ENCODE results near the gene SVOPL.
"Not testable (repeated sequence)": the region's sequence is repeated elsewhere in the genome, so short reads cannot be mapped to it uniquely, and the experiment has no call there.

Gene SVOPL

DNA sequence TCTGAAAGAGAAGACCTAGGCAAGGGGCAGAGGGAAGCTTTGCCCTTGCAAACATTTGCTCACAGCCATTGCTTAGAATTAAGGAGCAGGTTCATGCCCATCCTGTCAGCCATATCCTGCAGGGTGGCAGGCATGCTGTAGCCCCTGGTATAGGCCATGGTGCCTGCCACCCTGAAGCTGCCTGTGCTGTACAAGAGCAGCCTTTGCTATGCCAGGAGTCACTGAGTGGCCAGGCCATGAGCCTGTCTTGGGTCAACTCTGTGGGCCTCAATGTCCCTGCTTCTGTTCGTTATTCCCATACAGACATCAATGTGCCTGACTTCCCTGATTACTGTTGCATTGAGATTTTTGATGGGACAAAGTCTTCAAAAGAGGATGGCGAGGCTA lies 368 bp upstream of the SVOPL start:
- no peak for DNase-seq (ENCODE audit: low spot score)

- no peak for DNase-seq (ENCODE audit: low spot score)
Observed at GRCh38 chr7:138699661-138700060, 1.5 kb downstream of the SVOPL start.

- no peak for DNase-seq (ENCODE audit: low spot score)
Observed at GRCh38 chr7:138698281-138698680, 2.9 kb downstream of the SVOPL start.

GRCh38 chr7:138697535-138698182 lies 3.5 kb downstream of the SVOPL start:
- DNase-seq (ENCODE audit: low spot score) = no peak

GRCh38 chr7:138695776-138696175 lies 5.4 kb downstream of the SVOPL start:
- not testable (repeated sequence) for DNase-seq (ENCODE audit: low spot score)

GRCh38 chr7:138695106-138695505 lies 6.1 kb downstream of the SVOPL start:
- no peak for DNase-seq (ENCODE audit: low spot score)

GRCh38 chr7:138691178-138691577 lies 10.0 kb downstream of the SVOPL start:
- no peak for DNase-seq (ENCODE audit: low spot score)

GRCh38 chr7:138690495-138690894 lies 10.7 kb downstream of the SVOPL start:
- DNase-seq (ENCODE audit: low spot score) = no peak

- DNase-seq (ENCODE audit: low spot score) = not testable (repeated sequence)
Observed at GRCh38 chr7:138688037-138688436, 13.1 kb downstream of the SVOPL start.

DNA sequence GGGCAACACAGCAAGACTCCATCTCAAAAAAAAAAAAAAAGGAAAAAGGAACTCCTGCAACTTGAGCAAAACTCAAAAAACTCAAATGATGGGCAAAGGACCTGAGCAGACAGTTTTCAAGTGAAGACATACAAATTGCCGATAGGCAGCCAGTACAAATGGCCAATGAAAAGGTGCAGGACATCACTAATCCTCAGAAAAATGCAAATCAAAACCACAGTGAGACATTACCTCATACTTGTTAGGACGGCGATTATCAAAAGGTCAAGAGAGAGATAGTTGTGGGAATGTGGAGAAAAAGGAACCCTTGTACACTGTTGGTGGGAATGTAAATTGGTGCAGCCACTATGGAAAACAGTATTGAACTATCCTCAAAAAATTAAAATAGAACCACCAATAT lies 16.8 kb downstream of the SVOPL start:
- DNase-seq (ENCODE audit: low spot score) = no peak

DNA sequence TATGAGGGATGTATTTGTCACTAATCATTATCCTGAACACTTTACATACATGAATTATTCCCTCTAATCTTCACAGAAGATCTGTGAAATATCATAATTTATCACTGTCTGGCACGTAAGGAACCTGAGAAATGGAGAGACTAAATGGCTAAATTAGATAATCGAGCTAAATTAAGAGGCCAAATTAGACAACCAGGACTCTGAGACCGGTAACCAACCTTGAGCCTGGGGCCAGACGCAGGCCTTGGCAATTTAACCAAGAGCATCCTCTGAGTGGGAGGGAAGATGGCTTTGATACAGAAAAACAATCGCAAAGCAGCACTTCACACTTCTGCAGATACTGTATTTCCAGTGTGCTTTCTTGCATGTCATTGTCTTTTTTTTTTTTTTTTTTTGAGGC lies 21.4 kb downstream of the SVOPL start:
- DNase-seq (ENCODE audit: low spot score) = no peak

DNA sequence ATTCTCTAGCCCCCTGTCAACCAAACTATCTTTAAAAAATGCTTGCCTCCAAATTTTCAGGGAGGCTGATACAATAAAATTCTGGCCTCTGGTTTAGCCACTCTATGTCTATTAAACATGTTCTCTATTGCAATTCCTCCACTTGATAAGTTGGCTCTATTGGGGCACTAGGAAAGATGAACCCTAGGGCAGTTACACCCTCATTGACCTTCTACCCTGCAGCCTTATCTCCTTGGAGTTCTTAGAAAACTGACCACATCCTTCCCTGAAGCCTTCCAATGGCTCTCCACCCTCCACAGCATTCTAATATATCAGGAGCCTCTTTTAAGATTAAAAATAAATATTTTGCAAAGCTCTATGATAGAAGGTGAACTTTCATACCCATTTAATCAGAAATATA lies 30.6 kb downstream of the SVOPL start:
- no peak for DNase-seq (ENCODE audit: low spot score)

GRCh38 chr7:138669364-138669763 lies 31.8 kb downstream of the SVOPL start:
- DNase-seq (ENCODE audit: low spot score) = no peak

DNA sequence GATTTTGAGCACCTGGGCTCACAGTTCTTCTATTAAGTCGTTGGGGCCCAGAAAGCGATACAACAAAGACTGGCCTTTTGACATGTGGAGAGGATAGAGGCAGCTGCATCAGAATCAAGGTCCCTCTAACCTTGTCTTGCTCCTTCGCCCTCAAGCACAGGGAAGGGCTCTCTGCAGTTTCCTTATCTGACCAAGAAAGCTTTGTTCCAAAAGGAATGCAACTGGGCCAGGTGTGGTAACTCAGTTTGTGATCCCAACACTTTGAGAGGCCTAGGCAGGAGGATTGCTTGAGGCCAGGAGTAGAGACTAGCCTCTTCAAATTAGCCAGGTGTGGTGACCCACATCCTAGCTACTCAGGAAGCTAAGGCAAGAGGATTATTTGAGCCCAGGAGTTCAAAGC lies 32.2 kb downstream of the SVOPL start:
- no peak for DNase-seq (ENCODE audit: low spot score)

GRCh38 chr7:138668229-138668596 lies 32.9 kb downstream of the SVOPL start:
- DNase-seq (ENCODE audit: low spot score) = no peak

DNA sequence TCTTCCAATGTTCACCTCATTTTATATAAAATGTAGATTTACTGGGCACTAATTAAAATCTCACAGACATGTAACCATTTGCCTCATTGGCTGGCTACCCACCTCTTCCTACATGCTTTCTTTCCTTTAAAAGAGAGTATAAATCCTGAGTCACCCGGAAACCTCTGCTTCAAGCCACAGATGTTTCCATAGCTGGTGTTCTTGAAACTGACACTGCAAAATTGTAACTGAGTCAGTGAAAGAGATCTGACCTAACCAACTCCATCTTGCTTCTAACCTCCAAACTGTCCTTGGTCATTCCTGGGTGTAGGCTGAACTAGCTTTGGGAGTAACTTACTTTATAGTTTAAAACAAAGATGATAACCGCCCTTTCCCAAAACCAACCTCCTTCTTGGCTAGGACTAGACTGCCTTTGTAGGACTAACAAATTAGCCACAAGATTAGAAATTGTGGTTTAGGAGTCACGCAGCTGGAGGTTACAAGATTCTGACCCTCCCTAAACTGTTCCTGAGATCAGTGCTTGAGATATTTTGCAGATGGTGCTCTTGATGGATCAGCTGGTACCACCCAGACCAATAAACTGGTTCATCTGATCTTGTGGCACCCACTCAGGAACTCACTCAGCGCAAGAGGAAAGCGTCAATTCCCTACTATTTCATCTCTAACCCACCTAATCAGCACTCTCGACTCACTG lies 33.5 kb downstream of the SVOPL start:
- no peak for DNase-seq (ENCODE audit: low spot score)

GRCh38 chr7:138666385-138666784 lies 34.8 kb downstream of the SVOPL start:
- DNase-seq (ENCODE audit: low spot score) = no peak

DNA sequence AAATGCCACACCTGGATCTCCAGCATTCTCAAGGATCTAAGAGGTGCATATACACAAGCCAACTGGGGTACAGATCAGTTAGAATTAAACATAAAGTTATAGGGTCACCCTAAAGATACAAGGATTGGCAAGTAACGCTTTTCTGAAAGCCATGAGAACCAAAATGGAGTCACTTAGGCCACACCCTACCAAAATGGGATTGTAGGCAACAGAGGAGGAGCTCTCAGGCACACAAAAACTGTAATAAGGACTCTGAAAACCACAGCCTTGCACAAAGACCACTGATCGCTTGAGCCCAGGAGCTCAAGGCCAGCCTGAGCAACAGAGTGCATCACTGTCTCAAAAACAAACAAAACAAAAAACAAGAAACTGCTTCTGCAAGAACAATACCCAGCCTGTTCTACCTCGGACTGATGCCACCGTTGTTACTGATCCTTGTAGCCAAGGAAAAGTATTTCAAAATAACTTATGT lies 35.5 kb downstream of the SVOPL start:
- DNase-seq (ENCODE audit: low spot score) = no peak

- DNase-seq (ENCODE audit: low spot score) = no peak
Observed at GRCh38 chr7:138665249-138665648, 35.9 kb downstream of the SVOPL start.

- no peak for DNase-seq (ENCODE audit: low spot score)
Observed at GRCh38 chr7:138663725-138664710, 37.1 kb downstream of the SVOPL start.

DNA sequence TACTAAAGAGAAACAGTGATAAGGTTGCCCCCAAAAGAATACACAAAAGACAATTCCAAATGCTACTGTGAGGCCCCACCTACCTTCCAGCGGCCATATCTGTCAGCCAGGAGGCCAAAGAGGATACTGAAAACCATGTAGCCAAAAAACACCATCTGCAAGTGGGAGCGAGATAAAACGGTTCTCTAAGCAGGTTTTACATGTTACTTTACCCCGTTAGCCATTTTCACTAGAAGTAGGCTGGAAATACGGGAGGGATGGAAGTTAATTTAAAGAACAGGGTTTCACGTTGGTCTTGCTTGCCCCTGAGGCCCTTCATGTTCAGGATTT lies 38.2 kb downstream of the SVOPL start:
- DNase-seq (ENCODE audit: low spot score) = no peak

GRCh38 chr7:138662076-138662990 lies 38.8 kb downstream of the SVOPL start:
- DNase-seq (ENCODE audit: low spot score) = no peak
